ENCODE data around the gene ACSF3. TPM values are rescaled to one million over a fixed set of nuclear protein-coding genes. Genes with fewer than 3 reads are reported as not detected.

Gene ACSF3
- 10 to 100 TPM; 33.1 to 59.9 TPM for total RNA-seq

DNA sequence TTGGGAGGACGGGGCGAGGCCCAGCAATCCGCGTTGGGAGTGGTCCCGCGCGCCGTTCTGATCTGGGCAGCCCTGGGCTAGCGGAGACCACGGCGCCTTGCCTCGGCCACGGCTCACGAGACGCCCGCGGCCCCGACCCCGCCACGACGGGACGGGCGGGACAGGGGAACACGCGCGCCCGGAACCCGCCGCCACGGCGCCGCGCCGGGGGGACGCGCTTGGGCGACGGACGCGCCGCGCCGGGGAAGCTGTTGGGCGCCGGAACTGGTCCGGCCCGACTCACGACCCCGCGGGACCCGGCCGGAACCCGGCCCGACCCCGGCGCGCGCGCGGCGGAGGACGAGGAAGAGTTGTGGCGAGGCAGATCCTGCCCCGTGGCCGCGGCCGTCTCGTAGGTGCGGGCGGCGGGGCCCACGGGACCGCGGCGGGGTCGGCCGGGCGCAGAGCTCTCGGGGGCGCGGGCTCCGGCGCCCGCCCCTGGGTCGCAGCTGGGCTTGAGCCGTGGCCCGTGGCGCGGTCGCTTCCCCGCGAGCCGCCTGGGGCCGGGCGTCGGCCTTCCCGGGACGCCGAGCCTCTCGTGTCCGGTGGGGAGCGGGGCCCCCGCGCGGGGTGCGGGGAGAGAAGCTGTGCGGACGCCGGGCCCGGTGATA, at the start of gene ACSF3:
Gene ACSF3, plus strand, starts transcription at position 251 of the 650 bp plus-strand sequence. CDS start 6,830 bp downstream, outside the sequence.
- H3K27ac Mint-ChIP-seq, result peak within 1 kb of the TSS; percentile 98 to 100
- peak in 1 of 2 donors; percentile 79 for DNase-seq (ENCODE audit: low spot score in 2 of 2)
- no peaks in the 10 kb centered on the region for H3K9me3 Mint-ChIP-seq
- peak; percentile 2 to 28 for ATAC-seq
- peaks cover 13 to 25% of the 10 kb centered on the region in 2 donors for H3K36me3 Mint-ChIP-seq

DNA sequence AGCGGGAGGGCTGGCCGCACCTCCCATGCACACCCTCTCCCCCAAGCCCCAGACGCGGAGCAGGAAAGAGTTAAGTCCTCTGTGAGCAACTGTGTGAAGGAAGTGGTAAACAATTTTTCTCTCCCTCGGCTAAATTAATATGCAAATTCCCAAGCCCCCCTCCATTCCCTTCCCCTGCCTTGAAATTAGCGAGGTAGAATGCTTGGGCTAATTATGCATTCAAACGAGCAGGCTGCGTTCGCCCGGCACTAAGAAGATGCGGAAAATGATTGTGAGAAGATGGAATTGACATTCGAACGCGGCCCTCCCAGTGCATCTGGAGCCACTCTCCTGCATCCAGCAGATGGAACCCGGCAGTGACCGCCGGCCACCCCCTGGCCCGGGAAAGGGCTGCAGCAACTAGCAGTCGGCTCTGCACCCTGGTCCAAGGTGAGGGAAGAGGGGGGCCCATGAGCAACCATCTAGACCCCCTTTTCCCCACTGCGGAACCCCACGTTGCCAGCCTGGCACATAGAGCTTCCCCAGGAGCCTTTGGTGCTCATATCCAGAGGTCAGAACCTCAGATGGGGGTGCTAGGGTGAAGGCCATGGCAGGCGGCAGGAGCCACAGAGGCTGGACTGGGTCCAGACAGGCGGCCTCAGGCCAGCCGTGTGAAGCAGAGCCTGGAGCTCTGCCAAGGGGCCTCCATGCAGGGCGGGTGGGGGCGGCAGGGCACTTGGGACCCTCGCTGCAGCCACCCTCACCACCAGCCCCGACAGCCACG, 49.1 kb upstream of the ACSF3 start:
- Mint-ChIP-seq H3K27ac (peak overlapping the region in 1 of 2 donors; percentile 50), H3K9me3 (peaks cover 0 to 6% of the 10 kb centered on the region in 2 donors), H3K36me3 (no peaks in the 10 kb centered on the region)
- DNase-seq (ENCODE audit: low spot score in 2 of 2), result no peak
- ATAC-seq, result no peak

GRCh38 chr16:89045181-89045815, 48.4 kb upstream of the ACSF3 start:
- DNase-seq (ENCODE audit: low spot score in 2 of 2) (no peak), ATAC-seq (no peak)
- H3K36me3 Mint-ChIP-seq, result no peaks in the 10 kb centered on the region
- peaks cover 0 to 6% of the 10 kb centered on the region in 2 donors for H3K9me3 Mint-ChIP-seq
- no peak overlapping the region for H3K27ac Mint-ChIP-seq

DNA sequence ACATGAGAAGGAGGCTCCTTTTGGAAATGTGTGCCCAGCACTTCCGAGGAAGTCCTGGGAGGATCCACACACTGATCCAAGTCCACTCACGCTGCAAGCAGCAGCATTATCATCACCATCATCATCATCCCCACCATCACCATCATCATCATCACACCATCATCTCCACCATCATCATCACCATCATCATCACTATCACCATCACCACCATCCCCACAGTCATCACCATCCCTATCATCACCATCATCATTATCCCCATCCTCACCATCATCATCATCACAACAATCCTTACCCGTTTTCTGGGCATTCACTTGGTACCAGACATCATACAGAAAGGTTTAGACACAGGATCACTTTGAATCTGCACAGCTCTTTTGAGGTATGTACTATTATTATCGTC, 47.8 kb upstream of the ACSF3 start:
- no peak for ATAC-seq
- no peaks in the 10 kb centered on the region for H3K36me3 Mint-ChIP-seq
- H3K9me3 Mint-ChIP-seq, result peaks cover 0 to 6% of the 10 kb centered on the region in 2 donors
- H3K27ac Mint-ChIP-seq, result peak overlapping the region in 1 of 2 donors; percentile 21
- no peak for DNase-seq (ENCODE audit: low spot score in 2 of 2)

GRCh38 chr16:89046491-89046890, 47.2 kb upstream of the ACSF3 start:
- Mint-ChIP-seq H3K36me3 (no peaks in the 10 kb centered on the region), H3K9me3 (peaks cover 0 to 6% of the 10 kb centered on the region in 2 donors), H3K27ac (peak overlapping the region in 1 of 2 donors; percentile 21)
- ATAC-seq (peak in 1 of 2 donors; percentile 44), DNase-seq (ENCODE audit: low spot score in 2 of 2) (no peak)

- H3K27ac Mint-ChIP-seq, result no peak overlapping the region
- H3K36me3 Mint-ChIP-seq, result no peaks in the 10 kb centered on the region
- no peak for DNase-seq (ENCODE audit: low spot score in 2 of 2)
- peaks cover 0 to 6% of the 10 kb centered on the region in 2 donors for H3K9me3 Mint-ChIP-seq
- ATAC-seq, result no peak
These were observed 46.1 kb upstream of the ACSF3 start for GRCh38 chr16:89047331-89048089.

GRCh38 chr16:89048090-89048725, 45.4 kb upstream of the ACSF3 start:
- Mint-ChIP-seq H3K9me3 (peaks cover 0 to 6% of the 10 kb centered on the region in 2 donors), H3K36me3 (no peaks in the 10 kb centered on the region), H3K27ac (no peak overlapping the region)
- DNase-seq (ENCODE audit: low spot score in 2 of 2), result no peak
- no peak for ATAC-seq

GRCh38 chr16:89048871-89049422, 44.7 kb upstream of the ACSF3 start:
- H3K36me3 Mint-ChIP-seq, result no peaks in the 10 kb centered on the region
- peak overlapping the region in 1 of 2 donors; percentile 17 for H3K27ac Mint-ChIP-seq
- peaks cover 0 to 6% of the 10 kb centered on the region in 2 donors for H3K9me3 Mint-ChIP-seq

GRCh38 chr16:89049484-89050118, 44.1 kb upstream of the ACSF3 start:
- no peak for ATAC-seq
- Mint-ChIP-seq H3K36me3 (no peaks in the 10 kb centered on the region), H3K9me3 (peaks cover 0 to 6% of the 10 kb centered on the region in 2 donors), H3K27ac (peak overlapping the region in 1 of 2 donors; percentile 17)
- DNase-seq (ENCODE audit: low spot score in 2 of 2), result no peak

More at GRCh38 chr16:89048871-89049422, 44.7 kb upstream of the ACSF3 start:
- DNase-seq (ENCODE audit: low spot score in 2 of 2) (no peak), ATAC-seq (no peak)

DNA sequence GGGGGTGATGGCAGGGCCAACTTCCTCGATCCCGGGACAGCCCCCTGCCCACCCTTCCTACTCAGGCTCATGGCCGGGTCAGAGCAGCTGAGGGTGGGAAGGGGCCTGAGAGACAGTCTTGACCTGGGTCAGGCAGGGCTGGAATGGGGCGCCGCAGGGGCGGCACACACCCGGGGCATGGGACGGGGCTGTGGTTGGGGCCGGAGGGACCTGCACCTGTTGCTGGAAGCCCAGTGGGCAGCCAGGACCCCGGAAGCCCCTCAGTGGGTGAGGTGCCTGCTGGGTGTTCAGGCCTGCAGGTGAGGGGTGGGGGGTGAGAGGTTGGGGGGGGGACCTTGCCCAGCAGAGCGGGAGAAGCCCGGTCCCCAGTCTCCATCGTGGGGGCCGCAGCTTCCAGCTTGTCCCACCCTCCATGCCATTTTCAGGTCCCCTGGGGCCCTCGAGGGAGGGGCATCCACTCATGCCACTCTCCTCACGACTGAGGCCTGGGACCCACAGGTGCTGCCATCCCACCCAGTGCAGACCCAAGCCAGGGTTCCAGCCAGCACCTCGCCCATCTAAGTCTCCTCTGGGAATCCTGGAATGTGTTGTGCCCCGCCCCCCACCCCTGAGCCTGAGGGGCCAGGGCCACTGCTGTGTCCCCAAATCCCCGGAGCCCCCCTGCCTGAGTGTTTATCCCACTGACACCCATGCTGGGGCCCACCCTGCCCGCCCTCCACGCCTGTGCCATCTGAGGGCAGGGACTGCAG, 43.4 kb upstream of the ACSF3 start:
- DNase-seq (ENCODE audit: low spot score in 2 of 2) (no peak), ATAC-seq (no peak)
- Mint-ChIP-seq H3K36me3 (no peaks in the 10 kb centered on the region), H3K27ac (no peak overlapping the region), H3K9me3 (peaks cover 0 to 6% of the 10 kb centered on the region in 2 donors)

DNA sequence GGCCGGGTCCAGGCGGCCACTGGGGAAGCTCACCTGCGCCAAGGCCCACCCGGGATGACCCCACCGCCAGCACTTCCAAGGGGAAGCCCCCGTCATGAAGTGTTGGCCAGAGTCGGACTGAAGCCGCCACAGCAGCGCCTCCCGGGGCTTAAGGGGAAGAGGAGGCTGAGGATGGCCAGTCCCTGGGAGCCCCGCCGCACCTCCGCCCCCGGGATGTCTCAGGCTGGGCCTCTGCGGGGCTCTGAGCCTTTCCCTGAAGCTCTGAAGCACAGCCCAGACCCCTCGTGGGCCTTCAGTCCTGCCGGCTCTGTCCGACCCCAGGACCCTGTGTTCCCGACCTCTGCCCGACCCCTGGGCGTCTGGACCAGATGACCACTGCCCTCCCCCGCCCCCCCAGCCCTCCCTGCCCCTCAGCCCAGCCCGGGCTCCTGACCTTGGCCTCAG, 42.8 kb upstream of the ACSF3 start:
- ATAC-seq, result no peak

DNA sequence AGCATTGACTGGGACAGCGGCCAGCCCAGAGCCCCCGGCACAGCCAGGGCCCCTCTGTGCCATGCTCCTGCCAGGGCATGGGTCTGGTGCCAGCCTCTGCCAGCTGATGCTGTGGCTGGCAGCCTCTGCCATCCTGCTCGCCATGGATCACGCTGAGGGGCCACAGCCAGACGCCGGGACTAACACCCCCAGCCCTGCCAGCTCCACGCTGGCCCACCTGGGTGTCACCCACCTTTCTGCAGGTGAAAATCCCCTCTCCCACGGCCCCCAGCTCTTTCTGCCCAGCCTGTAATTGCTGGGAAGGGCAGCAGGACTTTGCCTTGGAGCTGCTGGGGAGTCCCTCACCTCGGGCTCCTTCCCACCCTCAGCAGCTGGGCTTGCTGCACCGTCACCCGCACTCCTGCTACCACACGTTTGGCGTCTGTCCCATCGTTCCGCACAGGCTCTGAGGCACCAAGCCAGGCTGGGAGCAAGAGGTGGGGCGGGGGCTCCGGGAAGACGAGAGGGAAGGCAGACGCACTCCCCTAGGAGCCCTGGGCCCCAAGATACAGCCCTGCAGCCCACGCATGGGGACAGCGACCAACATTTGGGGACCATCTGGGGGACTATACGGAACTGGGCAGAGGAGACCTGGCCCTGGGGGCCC, 42.0 kb upstream of the ACSF3 start:
- no peak for DNase-seq (ENCODE audit: low spot score in 2 of 2)
- Mint-ChIP-seq H3K9me3 (no peaks in the 10 kb centered on the region), H3K36me3 (no peaks in the 10 kb centered on the region), H3K27ac (peak overlapping the region in 1 of 2 donors; percentile 56)
- ATAC-seq, result no peak

More for the DNA sequence above, 42.8 kb upstream of the ACSF3 start:
- no peak for DNase-seq (ENCODE audit: low spot score in 2 of 2)
- peaks cover 0 to 3% of the 10 kb centered on the region in 2 donors for H3K9me3 Mint-ChIP-seq
- no peak overlapping the region for H3K27ac Mint-ChIP-seq
- no peaks in the 10 kb centered on the region for H3K36me3 Mint-ChIP-seq

GRCh38 chr16:89052191-89052889, 41.3 kb upstream of the ACSF3 start:
- no peaks in the 10 kb centered on the region for H3K36me3 Mint-ChIP-seq
- DNase-seq (ENCODE audit: low spot score in 2 of 2) (no peak), ATAC-seq (no peak)
- no peaks in the 10 kb centered on the region for H3K9me3 Mint-ChIP-seq
- peak overlapping the region; percentile 77 to 96 for H3K27ac Mint-ChIP-seq

All from activated naive CD4-positive, alpha-beta T cell treated with anti-CD3 and anti-CD28 coated beads, Interleukin-2, amount 50 U/mL, for 72 hours (primary cell).